Fibroblast of gingiva (primary cell): ENCODE results near the gene GGT1.
"Not testable (repeated sequence)": the region's sequence is repeated elsewhere in the genome, so short reads cannot be mapped to it uniquely, and the experiment has no call there.

Source experiments
- DNase-seq: peaks from one replicate; pipeline ENCODE4 v3.0.0-alpha.2; 2011; ENCODE audit warnings: low read depth

Gene GGT1

GRCh38 chr22:24584166-24584790 is 18.7 kb upstream of the GGT1 start:
- no peak for DNase-seq

DNA sequence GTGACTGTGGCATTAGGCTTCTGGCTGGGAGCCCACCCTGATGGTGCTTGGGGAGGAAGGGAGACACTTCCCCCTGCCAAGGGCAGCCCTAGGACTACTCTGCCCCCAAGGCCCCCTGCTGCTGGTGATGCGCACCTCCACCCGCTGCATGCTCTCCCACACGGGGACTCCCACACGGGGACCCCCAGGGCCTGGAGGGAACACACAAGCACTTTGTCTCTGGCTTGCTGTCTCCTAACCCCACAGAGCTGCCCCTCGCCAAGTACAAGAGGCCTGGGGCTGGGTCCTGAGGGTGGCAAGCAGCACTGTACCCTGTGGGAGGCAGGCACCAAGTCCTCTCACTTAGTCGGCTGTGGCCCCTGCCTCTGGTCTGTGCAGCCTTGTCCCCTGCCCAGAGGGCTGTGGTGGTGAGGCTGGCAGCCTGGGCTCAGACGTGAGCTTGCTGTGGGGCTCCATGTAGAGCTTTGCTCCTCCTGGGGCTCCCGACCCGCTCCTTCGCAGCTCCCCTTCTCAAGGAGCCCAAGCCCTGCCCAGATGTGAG is 18.1 kb upstream of the GGT1 start:
- no peak for DNase-seq

DNA sequence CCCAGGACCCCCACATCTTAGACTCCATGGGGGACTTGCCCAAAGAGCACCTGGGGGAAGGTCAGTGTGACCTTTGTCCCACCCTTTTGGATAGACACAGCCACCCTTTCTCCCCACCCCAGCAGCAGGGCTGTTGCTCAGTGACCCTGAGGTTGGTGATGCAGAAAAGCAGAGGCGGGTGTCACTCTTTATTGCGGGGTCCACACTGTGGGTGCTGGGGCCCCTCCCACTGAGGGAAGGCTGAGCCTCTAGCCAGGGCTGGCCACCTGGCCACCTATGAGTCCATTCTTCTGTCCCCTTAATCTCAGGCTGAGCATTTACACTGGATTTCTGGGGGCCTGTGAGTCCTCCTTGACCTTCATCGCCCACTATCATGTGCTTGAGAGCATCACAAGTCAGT is 17.5 kb upstream of the GGT1 start:
- DNase-seq = no peak

- DNase-seq = no peak
Measured at GRCh38 chr22:24585927-24586546, 17.0 kb upstream of the GGT1 start.

GRCh38 chr22:24587251-24587650 is 15.7 kb upstream of the GGT1 start:
- DNase-seq = no peak

DNA sequence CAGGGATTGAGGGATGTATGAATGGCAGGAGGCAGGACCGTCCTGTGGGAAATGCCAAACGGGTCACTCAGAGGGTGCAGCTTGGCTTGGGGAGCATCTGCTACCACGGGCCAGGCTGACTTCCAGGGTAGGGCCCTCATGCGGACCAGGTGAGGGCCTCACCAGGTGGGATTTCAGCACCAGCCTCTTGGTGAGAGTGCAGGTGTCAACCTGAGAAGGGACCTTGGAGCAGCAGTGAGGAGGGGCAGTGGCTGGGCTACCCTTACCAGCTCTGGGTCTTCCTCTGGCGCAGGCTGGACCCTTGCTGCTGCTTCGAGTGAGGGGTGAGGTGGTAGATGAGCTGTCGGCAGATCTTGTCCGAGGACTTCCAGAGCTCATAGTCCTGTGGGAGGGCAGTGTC is 15.0 kb upstream of the GGT1 start:
- DNase-seq = no peak

DNA sequence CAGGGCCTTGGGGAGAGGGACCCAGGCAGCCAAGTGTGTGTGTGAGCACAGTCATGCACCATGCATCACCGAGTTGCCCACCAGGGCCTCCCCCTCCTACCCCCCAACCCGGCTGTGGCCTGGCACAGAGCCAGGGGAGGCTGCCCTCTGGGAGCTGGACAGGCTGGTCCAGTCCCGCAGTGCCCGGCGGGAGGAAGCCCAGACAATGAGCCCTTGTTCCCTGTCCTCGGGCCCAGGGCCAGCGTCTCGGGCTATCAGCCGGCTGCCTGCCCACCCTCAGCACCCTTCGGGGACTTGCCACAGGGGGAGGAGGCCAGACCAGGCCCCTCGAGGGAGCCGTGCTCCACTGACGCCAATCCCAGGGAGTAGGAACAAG is 14.6 kb upstream of the GGT1 start:
- no peak for DNase-seq

- DNase-seq = no peak
Measured at GRCh38 chr22:24588757-24589481, 14.1 kb upstream of the GGT1 start.

DNA sequence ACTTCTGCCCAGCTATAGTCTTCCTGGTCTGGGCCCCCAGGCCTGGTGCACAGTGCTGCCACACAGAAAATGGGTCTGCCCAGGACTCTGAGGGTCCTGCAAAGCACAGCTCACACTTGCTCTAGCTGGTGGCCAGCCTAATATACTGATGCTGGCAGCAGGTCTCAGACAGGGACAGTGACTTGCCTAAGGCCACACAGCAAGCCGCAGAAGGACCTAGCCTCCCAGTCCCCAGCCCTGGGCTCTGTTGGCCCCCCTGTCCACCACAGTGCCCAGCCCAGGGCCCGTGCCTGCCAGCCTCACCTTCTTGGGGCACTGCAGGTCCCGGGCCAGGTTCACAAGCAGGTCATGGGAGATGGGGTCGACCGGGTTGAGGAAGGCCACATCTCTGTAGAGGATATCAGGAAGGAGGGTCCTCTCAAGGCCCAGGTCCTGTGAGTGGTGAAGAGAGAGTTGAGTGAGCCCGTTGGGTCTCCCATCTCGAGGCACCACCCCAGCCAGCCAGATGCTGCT is 13.4 kb upstream of the GGT1 start:
- no peak for DNase-seq

DNA sequence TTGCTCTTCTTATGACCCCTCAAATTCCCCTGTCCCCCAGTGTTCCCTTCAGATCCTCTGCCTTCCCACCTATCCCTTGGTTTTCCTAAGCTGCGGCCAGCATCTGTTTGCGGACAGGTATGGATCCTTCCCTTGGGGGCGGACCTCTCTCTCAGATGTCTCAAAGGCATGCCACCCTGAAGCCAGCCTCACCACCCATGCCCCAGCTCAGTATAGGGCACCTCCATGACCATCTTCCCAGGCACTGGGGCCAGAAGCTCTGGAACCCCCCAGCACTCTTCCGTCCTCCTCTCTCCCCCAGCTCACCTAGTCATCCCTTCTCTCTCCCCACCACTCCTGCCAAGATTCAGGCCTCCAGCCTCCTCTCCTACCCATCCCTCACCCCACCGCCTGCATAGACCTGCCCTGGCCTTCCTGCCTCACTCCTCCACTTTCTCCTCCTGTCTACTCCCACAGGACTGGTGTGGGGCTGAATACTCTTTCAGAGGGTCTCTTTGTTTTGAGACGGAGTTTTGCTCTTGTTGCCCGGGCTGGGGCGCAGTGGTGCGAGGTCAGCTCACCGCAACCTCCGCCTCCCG is 12.3 kb upstream of the GGT1 start:
- no peak for DNase-seq

DNA sequence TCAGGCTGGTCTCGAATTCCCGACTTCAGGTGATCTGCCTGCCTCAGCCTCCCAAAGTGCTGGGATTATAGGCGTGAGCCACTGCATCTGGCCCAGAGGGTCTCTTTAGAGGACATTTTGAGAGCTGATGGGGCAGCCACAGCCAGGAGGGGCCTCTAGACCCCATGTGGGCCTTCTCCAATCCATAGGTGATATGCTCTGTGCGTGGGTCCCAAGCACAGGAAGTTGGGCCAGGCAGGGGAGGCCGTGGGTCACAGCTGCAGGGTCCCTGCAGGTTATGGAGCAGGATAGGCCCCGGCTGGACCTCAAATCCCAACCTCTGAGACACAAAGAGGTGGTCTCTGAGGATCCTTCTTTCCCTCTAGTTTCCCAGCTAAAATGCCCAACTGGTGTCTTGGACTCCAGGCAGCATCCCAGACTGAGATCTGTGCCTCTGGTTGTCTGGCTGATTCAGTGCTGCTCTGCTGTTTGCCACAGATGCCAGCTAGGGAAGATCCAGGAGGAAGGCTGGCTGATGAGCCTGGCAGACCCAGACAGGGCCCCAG is 11.6 kb upstream of the GGT1 start:
- DNase-seq = no peak

GRCh38 chr22:24592058-24592850 is 10.7 kb upstream of the GGT1 start:
- no peak for DNase-seq

DNA sequence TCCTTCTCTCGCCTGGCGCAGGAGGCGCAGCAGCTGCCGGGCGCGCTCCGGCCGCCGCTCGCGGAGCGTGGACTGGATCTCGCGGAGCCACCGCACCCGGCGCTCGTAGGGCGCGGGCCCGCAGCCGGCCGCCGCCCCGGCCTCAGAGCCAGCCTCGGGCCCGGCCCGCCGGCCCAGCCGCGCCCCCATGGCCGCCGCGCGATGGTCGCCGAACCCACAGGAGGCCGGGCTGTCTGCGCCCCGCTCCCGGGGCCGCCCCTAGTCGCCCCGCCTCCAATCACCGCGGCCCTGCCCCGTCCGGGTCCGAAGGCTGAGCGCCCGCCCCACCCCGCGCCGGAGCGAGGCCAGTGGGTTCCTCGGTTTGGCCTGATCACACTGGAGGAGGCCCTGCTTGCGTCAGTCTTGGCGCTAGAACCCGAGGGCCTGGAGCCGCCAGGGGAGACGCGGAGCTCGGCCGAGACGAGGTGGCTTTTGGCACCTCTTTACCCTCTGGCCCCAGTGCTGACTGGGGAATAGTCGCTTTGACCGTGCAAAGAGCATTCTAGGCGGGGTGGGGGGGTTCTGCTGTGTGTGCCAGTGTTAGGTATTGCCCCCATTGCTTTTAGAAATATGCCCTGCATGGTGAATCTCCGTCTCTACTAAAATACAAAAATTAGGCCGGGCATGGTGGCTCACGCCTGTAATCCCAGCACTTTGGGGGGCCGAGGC is 10.0 kb upstream of the GGT1 start, which contains the start of gene LRRC75B:
Gene LRRC75B, minus strand, starts transcription at position 223 of the 708 bp plus-strand sequence. Its CDS starts 34 bp downstream, at position 189.
- peak; percentile 87 for DNase-seq

DNA sequence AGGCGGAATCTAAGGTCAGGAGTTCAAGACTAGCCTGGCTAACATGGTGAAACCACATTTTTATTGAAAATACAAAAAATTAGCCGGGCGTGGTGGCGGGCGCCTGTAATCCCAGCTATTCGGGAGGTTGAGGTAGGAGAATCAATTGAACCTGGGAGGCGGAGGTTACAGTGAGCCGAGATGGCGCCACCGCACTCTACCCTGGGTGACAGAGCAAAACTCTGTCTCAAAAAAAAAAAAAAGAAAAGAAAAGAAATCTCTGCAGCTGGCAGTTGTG is 9.5 kb upstream of the GGT1 start:
- DNase-seq = not testable (repeated sequence)

DNA sequence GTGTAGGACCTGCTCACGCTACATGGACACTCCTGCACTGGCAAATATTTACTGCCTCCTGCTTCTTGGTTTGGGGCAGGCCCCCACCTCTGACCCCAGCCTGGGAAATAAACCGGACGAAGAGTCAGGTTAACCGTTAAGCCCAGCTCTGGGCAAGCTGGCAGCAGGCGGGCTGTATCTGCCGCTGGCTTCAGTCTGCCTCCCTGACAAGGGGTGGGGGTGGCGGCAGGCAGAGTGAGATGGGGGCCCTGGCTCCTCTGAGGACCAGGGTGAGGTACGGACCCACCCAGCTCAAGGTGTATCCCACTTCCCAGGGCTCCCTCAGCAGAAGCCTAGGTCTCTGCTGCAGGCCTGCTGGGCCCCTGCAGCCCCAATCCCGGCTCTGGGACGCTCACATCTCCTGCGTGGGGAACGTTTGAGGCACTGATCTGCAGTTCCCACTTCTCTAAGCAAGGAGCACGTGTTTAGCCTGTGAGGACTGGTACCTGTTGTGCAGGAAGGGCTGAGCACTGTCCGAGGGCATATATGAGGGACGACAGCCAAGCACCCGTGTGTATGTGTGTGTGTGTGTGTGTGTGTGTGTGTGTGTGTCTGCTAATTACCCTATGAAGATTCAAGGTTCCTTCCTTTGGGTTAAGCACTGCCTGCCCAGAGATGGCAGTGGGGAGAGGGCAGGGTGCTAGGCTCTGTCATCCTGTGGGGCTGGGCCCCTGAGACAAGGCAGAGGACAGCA is 9.0 kb upstream of the GGT1 start:
- no peak for DNase-seq

DNA sequence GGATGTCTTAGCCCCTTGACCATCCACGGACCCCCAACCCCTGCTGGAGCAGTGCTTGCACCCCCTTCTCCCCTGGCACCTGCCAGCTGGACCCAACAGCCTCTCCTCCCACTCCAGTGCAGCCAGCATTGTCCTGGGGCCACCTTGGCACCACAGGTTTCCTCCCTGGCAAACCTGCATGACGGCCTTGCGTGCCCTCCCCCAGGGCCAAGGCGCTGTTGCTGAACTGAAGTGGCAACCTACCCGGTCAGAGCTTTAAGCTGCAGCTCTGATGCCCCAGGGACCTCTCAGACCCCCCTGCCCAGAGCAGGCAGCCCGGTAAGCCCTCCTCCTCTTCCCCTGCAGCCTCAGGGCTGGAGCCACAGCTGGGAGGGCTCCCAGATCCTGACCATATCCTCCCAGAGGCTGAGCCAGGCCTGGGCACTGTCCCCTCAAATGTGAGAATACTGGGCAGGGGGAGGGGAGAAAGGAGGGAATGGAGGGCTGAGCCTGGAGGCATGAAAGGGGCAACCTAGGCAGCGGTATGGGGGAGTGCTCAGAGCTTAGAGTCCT is 8.3 kb upstream of the GGT1 start:
- no peak for DNase-seq

DNA sequence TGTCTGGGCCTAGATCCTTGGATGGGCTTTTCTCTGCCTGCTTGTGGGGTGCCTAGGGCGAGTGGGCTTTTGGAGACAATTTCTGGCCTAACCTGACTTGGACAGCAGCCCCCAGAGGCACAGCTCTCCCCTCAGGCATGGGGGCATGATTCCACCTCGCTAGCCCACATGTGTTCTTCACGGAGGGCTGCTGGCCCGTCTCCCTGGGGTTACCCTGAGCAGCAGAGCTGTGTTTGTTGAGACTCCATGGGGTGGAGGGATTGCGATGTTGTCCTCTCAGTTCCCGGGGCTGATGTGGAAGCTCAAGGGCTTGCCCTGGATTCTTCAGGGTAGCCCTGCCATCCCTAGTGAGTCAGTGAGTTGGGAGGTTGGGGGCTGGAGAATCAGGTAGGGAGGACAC is 7.8 kb upstream of the GGT1 start:
- no peak for DNase-seq

- no peak for DNase-seq
Measured at GRCh38 chr22:24595863-24596262, 7.1 kb upstream of the GGT1 start.

GRCh38 chr22:24597076-24597475 is 5.9 kb upstream of the GGT1 start:
- not testable (repeated sequence) for DNase-seq

GRCh38 chr22:24599514-24599913 is 3.5 kb upstream of the GGT1 start:
- no peak for DNase-seq
